B cell (primary cell): Measurements from ENCODE around the gene CCDC136. TPM values are rescaled to one million over a fixed set of nuclear protein-coding genes. Genes with fewer than 3 reads are reported as not detected.

Experiments
- ATAC-seq: fragments of 200-7000 bp; cut with Tn5 transposase; one replicate; pipeline ENCODE4 v1.10.0; 2021; ENCODE audit warnings: low read depth, mild to moderate bottlenecking, moderate number of reproducible peaks, moderate library complexity
- CTCF ChIA-PET: fragments of 350-600 bp; sonication (Branson Sonifier 250); formaldehyde crosslinking; loops from one replicate; lab custom pipeline; 2021; ENCODE audit warnings: antibody characterized with exemption, inconsistent platforms; lab: Charles Lee
- POLR2A ChIA-PET: fragments of 350-600 bp; sonication (Branson Sonifier 250); formaldehyde crosslinking; loops from one replicate; lab custom pipeline; 2021; ENCODE audit warnings: antibody characterized with exemption; lab: Charles Lee
- DNase-seq: peaks from one replicate; pipeline ENCODE4 v3.0.0; 2013
- H2AFZ ChIP-seq: 2 replicates; pipeline ENCODE4 v1.6.1; 2012; ENCODE audit warnings: mild to moderate bottlenecking, low read depth, low read length; ENCODE audit not compliant: insufficient read depth, poor library complexity, severe bottlenecking
- H3K27ac ChIP-seq, 2 donors: 1 replicate in 1 of 2; 2 replicates in 1 of 2; pipeline ENCODE4 v1.5.1; 2012 to 2013; ENCODE audit warnings: low read length in 2 of 2, mild to moderate bottlenecking in 2 of 2, moderate library complexity in 1 of 2
- H3K27me3 ChIP-seq, 4 experiments: fragments of 200-600 bp in 1 of 4; sonication (generic) in 1 of 4; replicated peaks in 1 of 4; 1 replicate in 2 of 4; 2 replicates in 2 of 4; pipeline versions ENCODE4 v1.6.1 to v1.7.0; 2013 to 2016; ENCODE audit warnings: low read length in 3 of 4, mild to moderate bottlenecking in 2 of 4, mixed read lengths in 1 of 4, moderate library complexity in 1 of 4; ENCODE audit not compliant: insufficient read depth in 4 of 4, control insufficient read depth in 3 of 4; ENCODE audit errors: control extremely low read depth in 1 of 4
- H3K36me3 ChIP-seq, 2 experiments: replicated peaks in 1 of 2; 1 replicate in 1 of 2; 2 replicates in 1 of 2; pipeline versions ENCODE4 v1.6.1 to v1.7.1; 2013; ENCODE audit warnings: low read length in 1 of 2; ENCODE audit not compliant: insufficient read depth in 2 of 2, control insufficient read depth in 1 of 2; ENCODE audit errors: control extremely low read depth in 1 of 2, extremely low read depth in 1 of 2
- H3K4me1 ChIP-seq, 2 donors: fragments of 200-600 bp in 1 of 2; sonication (generic) in 1 of 2; 1 replicate in 1 of 2; 2 replicates in 1 of 2; pipeline versions ENCODE4 v1.5.1 to v1.6.1; 2013 to 2017; ENCODE audit warnings: low read length in 2 of 2; ENCODE audit not compliant: control insufficient read depth in 2 of 2, insufficient read depth in 2 of 2
- H3K4me2 ChIP-seq: replicated peaks from 2 replicates; pipeline ENCODE3; 2012; ENCODE audit warnings: mild to moderate bottlenecking, low read depth, low read length; ENCODE audit not compliant: poor library complexity, severe bottlenecking
- H3K4me3 ChIP-seq, 5 experiments: fragments of 200-600 bp in 1 of 5; sonication (generic) in 1 of 5; 1 replicate in 3 of 5; 2 replicates in 2 of 5; pipeline versions ENCODE4 v1.5.1 to v1.7.0; 2011 to 2016; ENCODE audit warnings: low read length in 4 of 5, mild to moderate bottlenecking in 4 of 5, low read depth in 2 of 5, control low read depth in 1 of 5, moderate library complexity in 1 of 5; ENCODE audit not compliant: insufficient read depth in 1 of 5; ENCODE audit errors: control extremely low read depth in 1 of 5, extremely low read depth in 1 of 5
- H3K79me2 ChIP-seq: fragments of 200-600 bp; sonication (generic); one replicate; pipeline ENCODE4 v1.6.0; 2016; ENCODE audit warnings: low read length; ENCODE audit not compliant: control insufficient read depth, insufficient read depth
- H3K9ac ChIP-seq: fragments of 200-600 bp; sonication (generic); 2 replicates; pipeline ENCODE4 v1.6.1; 2017; ENCODE audit warnings: mild to moderate bottlenecking, low read length, moderate library complexity
- H3K9me3 ChIP-seq, 3 donors: one replicate each; pipeline versions ENCODE4 v1.6.1 to v1.7.1; 2013; ENCODE audit warnings: low read length in 2 of 3; ENCODE audit not compliant: control insufficient read depth in 2 of 3, insufficient read depth in 1 of 3; ENCODE audit errors: control extremely low read depth in 1 of 3
- H4K20me1 ChIP-seq: 2 replicates; pipeline ENCODE4 v1.6.0; 2012; ENCODE audit warnings: mild to moderate bottlenecking, low read length; ENCODE audit not compliant: insufficient read depth, control insufficient read depth, poor library complexity, severe bottlenecking
- H3K27ac Mint-ChIP-seq: one replicate; pipeline ENCODE4 v1.8.0; 2021; ENCODE audit warnings: mixed read lengths
- H3K27me3 Mint-ChIP-seq: one replicate; pipeline ENCODE4 v1.8.0; 2021; ENCODE audit warnings: mixed read lengths
- H3K4me1 Mint-ChIP-seq: one replicate; pipeline ENCODE4 v1.8.0; 2021; ENCODE audit warnings: mixed read lengths
- H3K4me3 Mint-ChIP-seq: one replicate; pipeline ENCODE4 v1.8.0; 2021; ENCODE audit warnings: mixed read lengths
- H3K9me3 Mint-ChIP-seq: one replicate; pipeline ENCODE4 v1.8.0; 2022; ENCODE audit warnings: mixed read lengths; ENCODE audit not compliant: insufficient read depth
- EZH2 ChIP-seq: IDR thresholded peaks from 2 replicates; pipeline ENCODE4 v1.6.1; 2012; ENCODE audit warnings: borderline replicate concordance, low read depth, mild to moderate bottlenecking, moderate library complexity, low read length; ENCODE audit not compliant: insufficient read depth, poor library complexity, severe bottlenecking
- WGBS: methylation state at CpG from one replicate; pipeline ENCODE4 v1.1.5; 2013; ENCODE audit warnings: missing lambda C conversion rate; ENCODE audit not compliant: insufficient coverage; 5-methylcytosine and 5-hydroxymethylcytosine counted together
- intact Hi-C: fragments of 100-400 bp; cut with micrococcal nuclease; formaldehyde crosslinking; loops from one replicate; pipeline ENCODE4 v1.10.0; 2022
- polyA plus RNA-seq: library from polyadenylated mRNA; depleted of rRNA; stranded (reverse); fragments of >200 nt; gene quantifications from 2 replicates; pipeline ENCODE4 v1.2.3, GENCODE V29; 2012
- total RNA-seq, 2 donors: library from RNA; stranded (reverse); fragments of 120-200 nt in 1 of 2; gene quantifications; 1 replicate in 1 of 2; 2 replicates in 1 of 2; pipeline versions ENCODE4 v1.2.3 to v1.2.4, GENCODE V29; 2013 to 2022
- TF ChIP-seq, protein P1 (sequence below): fragments of 200-600 bp; IDR thresholded peaks from one replicate; pipeline ENCODE4 v1.8.0; 2022; ENCODE audit warnings: antibody characterized with exemption, mild to moderate bottlenecking

The CCDC136 gene
- total and polyA plus RNA-seq, 2 donors (not counting 1 experiment from before 2014, with no cell fraction given), result 2.2 to 13.9 TPM

DNA sequence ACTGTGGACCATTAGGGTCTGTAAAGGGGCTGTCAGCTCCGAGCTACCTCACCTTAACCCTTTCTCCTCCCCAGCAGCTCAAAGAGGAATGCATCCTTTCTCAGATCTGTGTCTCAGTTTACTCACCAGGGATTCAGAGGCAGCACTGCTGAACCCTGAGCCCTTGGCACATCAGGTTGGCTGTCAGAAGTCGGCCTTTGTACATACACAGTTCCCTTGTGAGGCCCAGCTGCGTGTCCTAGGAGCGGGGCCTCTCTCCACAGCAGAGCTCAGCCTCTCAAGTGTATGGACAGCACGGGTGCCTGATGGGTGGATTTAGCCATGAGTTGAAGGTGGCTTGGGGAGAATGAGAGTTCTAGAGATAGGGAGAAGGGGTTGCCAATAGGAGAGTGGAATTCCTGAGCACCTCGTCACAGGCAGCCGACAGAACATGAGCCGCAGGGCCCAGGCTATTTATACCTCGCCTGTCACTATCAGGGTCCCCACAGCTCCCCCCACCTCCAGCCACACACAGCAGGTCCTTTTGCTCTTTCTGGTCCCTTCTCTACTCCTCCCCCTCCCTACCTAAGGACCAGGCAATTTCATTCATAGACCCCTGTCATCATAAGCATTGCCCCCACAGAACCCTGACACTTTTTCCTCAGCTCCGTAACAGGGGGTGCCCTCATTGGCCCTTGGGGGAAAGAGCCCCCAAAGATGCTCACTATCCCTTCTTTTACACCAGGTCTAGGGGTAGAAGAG lies 36.4 kb downstream of the CCDC136 start:
- no peak overlapping the region for H3K4me3 ChIP-seq
- Mint-ChIP-seq H3K4me1 (peaks cover 20% of the 10 kb centered on the region), H3K9me3 (no peaks in the 10 kb centered on the region), H3K4me3 (no peak overlapping the region), H3K27ac (no peak overlapping the region), H3K27me3 (peaks cover 43% of the 10 kb centered on the region)
- H3K79me2 ChIP-seq, result no peaks in the 10 kb centered on the region
- H3K4me2 ChIP-seq, result no peak overlapping the region
- TF ChIP-seq EZH2, result no peak
- TF ChIP-seq, protein P1, sequence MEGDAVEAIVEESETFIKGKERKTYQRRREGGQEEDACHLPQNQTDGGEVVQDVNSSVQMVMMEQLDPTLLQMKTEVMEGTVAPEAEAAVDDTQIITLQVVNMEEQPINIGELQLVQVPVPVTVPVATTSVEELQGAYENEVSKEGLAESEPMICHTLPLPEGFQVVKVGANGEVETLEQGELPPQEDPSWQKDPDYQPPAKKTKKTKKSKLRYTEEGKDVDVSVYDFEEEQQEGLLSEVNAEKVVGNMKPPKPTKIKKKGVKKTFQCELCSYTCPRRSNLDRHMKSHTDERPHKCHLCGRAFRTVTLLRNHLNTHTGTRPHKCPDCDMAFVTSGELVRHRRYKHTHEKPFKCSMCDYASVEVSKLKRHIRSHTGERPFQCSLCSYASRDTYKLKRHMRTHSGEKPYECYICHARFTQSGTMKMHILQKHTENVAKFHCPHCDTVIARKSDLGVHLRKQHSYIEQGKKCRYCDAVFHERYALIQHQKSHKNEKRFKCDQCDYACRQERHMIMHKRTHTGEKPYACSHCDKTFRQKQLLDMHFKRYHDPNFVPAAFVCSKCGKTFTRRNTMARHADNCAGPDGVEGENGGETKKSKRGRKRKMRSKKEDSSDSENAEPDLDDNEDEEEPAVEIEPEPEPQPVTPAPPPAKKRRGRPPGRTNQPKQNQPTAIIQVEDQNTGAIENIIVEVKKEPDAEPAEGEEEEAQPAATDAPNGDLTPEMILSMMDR, result no peak
- H2AFZ ChIP-seq, result no peak overlapping the region
- intact Hi-C loops, result no loop called here
- 85% methylated on average over 8 of the region's 10 CpGs for WGBS
- H3K27me3 ChIP-seq, result peaks cover 0 to 52% (median 20%) of the 10 kb centered on the region in 4 experiments
- H3K36me3 ChIP-seq, result no peaks in the 10 kb centered on the region
- no peak for ATAC-seq
- peaks cover 31 to 32% of the 10 kb centered on the region in 2 donors for H3K4me1 ChIP-seq
- H3K9ac ChIP-seq, result no peak overlapping the region
- peaks cover 0 to 7% (median 0%) of the 10 kb centered on the region in 3 donors for H3K9me3 ChIP-seq
- ChIA-PET CTCF (no interaction called here), POLR2A (no interaction called here)
- DNase-seq, result no peak
- H4K20me1 ChIP-seq, result no peaks in the 10 kb centered on the region
- no peak overlapping the region for H3K27ac ChIP-seq
